Gastrocnemius medialis (tissue), 4 donors: Measurements from ENCODE around the gene SMCO2. TPM values are rescaled to one million over a fixed set of nuclear protein-coding genes. Genes with fewer than 3 reads are reported as not detected.

ENCODE experiments used
- ATAC-seq, 2 donors: fragments of 150-250 bp; one replicate each; pipeline ENCODE4 v1.9.1; 2016
- DNase-seq, 2 donors: peaks; one replicate each; pipeline ENCODE4 v3.0.0-alpha.2; 2019
- H3K27ac ChIP-seq, 4 donors: fragments of 200-600 bp; sonication (generic); 1 replicate in 1 of 4; 2 replicates in 3 of 4; pipeline ENCODE4 v1.5.1; 2016 to 2018; ENCODE audit warnings: mild to moderate bottlenecking in 2 of 4, moderate library complexity in 1 of 4
- H3K27me3 ChIP-seq, 3 donors: fragments of 200-600 bp; sonication (generic) in 2 of 3; 1 replicate in 1 of 3; 2 replicates in 2 of 3; pipeline versions ENCODE4 v1.5.1 to v1.6.0; 2016 to 2019; ENCODE audit warnings: mild to moderate bottlenecking in 1 of 3, moderate library complexity in 1 of 3
- H3K36me3 ChIP-seq, 2 donors: fragments of 200-600 bp; sonication (generic) in 1 of 2; one replicate each; pipeline ENCODE4 v1.5.1; 2017 to 2018
- H3K4me1 ChIP-seq, 2 donors: fragments of 200-600 bp; sonication (generic) in 1 of 2; one replicate each; pipeline ENCODE4 v1.5.1; 2016 to 2017; ENCODE audit warnings: mild to moderate bottlenecking in 2 of 2
- H3K4me3 ChIP-seq, 4 donors: fragments of 200-600 bp; sonication (generic) in 3 of 4; 1 replicate in 1 of 4; 2 replicates in 3 of 4; pipeline ENCODE4 v1.5.1; 2016 to 2019; ENCODE audit warnings: mild to moderate bottlenecking in 2 of 4
- H3K9me3 ChIP-seq, 3 donors: fragments of 200-600 bp; sonication (generic) in 2 of 3; 1 replicate in 1 of 3; 2 replicates in 2 of 3; pipeline ENCODE4 v1.5.1; 2016 to 2019
- POLR2A ChIP-seq, 2 donors: fragments of 450-650 bp; IDR thresholded peaks; one replicate each; pipeline ENCODE4 v1.6.1; 2017; ENCODE audit warnings: antibody characterized with exemption in 2 of 2, mild to moderate bottlenecking in 2 of 2, moderate library complexity in 2 of 2
- in situ Hi-C, 4 donors: fragments of 200-750 bp; cut with MboI; loops; one replicate each; pipeline versions ENCODE4 v1.15.0 to v1.8.0; 2017; ENCODE audit warnings: low sequenced_read_pairs in 4 of 4
- intact Hi-C: fragments of 100-400 bp; cut with DNase I; formaldehyde crosslinking; loops from one replicate; pipeline ENCODE4 v1.15.1; 2023; ENCODE audit warnings: low total_unique reads
- total RNA-seq, 4 donors: library from RNA; depleted of rRNA; stranded (reverse); fragments of >200 nt; gene quantifications; one replicate each; pipeline versions ENCODE4 v1.1.0 to v1.2.3, GENCODE V29; 2016
- TF ChIP-seq, protein P1 (sequence below), 5 experiments: fragments of 450-650 bp in 3 of 5; fragments of 200-600 bp in 2 of 5; sonication (generic) in 2 of 5; IDR thresholded peaks in 4 of 5; conservative IDR thresholded peaks in 1 of 5; 1 replicate in 4 of 5; 2 replicates in 1 of 5; pipeline ENCODE4 v1.5.1; 2016 to 2019; ENCODE audit warnings: antibody characterized with exemption in 5 of 5, mild to moderate bottlenecking in 3 of 5, moderate library complexity in 3 of 5

The SMCO2 gene
- total RNA-seq, 4 donors from 2014 or later: not detected

DNA sequence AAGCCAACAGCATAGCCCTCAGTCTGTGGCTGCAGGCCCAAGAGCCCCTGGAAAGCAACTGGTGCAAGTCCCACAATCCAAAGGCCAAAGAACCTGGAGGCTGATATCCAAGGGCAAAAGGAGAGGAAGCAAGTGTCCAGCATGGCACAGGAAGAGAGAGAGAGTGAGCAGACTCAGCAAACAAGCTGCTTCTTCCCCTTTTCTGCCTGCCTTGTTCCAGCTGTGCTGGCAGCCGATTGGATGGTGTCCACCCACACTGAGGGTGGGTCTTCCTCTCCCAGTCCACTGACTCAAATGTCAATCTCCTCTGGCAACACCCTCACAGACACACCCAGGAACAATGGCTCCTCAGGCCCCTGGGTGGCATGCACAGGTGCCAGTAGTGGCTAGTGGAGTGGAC is 33.5 kb downstream of the SMCO2 start:
- H3K9me3 ChIP-seq: no peaks in the 10 kb centered on the region
- no peak for TF ChIP-seq POLR2A (IDR thresholded peaks at IDR 0.05)
- TF ChIP-seq, protein P1, sequence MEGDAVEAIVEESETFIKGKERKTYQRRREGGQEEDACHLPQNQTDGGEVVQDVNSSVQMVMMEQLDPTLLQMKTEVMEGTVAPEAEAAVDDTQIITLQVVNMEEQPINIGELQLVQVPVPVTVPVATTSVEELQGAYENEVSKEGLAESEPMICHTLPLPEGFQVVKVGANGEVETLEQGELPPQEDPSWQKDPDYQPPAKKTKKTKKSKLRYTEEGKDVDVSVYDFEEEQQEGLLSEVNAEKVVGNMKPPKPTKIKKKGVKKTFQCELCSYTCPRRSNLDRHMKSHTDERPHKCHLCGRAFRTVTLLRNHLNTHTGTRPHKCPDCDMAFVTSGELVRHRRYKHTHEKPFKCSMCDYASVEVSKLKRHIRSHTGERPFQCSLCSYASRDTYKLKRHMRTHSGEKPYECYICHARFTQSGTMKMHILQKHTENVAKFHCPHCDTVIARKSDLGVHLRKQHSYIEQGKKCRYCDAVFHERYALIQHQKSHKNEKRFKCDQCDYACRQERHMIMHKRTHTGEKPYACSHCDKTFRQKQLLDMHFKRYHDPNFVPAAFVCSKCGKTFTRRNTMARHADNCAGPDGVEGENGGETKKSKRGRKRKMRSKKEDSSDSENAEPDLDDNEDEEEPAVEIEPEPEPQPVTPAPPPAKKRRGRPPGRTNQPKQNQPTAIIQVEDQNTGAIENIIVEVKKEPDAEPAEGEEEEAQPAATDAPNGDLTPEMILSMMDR (IDR thresholded peaks at IDR 0.05 in 4 of 5, conservative IDR thresholded peaks at IDR 0.05 in 1 of 5): no peak
- no peaks in the 10 kb centered on the region for H3K4me1 ChIP-seq
- in situ Hi-C loops (no loop called here), intact Hi-C loops (no loop called here)
- no peak overlapping the region for H3K27ac ChIP-seq
- ATAC-seq: no peak
- H3K36me3 ChIP-seq: no peaks in the 10 kb centered on the region
- no peak for DNase-seq
- no peaks in the 10 kb centered on the region for H3K27me3 ChIP-seq
- H3K4me3 ChIP-seq: no peak overlapping the region

DNA sequence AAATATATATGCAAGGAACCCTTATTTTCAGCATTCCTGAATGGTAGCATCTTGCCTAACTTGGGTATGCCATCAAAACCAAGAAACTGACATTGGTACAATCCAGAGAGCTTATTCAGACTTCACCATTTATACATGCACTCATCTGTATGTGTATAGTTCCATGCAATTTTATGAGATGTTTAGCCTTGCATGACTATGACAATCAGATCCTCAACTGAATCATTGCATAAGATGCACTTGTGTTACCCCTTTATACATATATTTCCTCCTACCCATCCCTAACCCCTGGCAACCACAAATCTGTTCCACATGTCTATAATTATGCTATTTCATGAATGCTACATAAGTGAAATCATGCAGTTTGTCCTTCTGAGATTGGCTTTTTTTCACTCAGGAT is 40.4 kb downstream of the SMCO2 start:
- intact Hi-C loops (no loop called here), in situ Hi-C loops (no loop called here)
- Histone ChIP-seq H3K27me3 (no peaks in the 10 kb centered on the region), H3K4me3 (no peak overlapping the region), H3K4me1 (no peaks in the 10 kb centered on the region), H3K9me3 (no peaks in the 10 kb centered on the region), H3K36me3 (no peaks in the 10 kb centered on the region), H3K27ac (no peak overlapping the region)
- DNase-seq (no peak), ATAC-seq (no peak)
- TF ChIP-seq, protein P1 (IDR thresholded peaks at IDR 0.05 in 4 of 5, conservative IDR thresholded peaks at IDR 0.05 in 1 of 5): no peak
- no peak for TF ChIP-seq POLR2A (IDR thresholded peaks at IDR 0.05)

DNA sequence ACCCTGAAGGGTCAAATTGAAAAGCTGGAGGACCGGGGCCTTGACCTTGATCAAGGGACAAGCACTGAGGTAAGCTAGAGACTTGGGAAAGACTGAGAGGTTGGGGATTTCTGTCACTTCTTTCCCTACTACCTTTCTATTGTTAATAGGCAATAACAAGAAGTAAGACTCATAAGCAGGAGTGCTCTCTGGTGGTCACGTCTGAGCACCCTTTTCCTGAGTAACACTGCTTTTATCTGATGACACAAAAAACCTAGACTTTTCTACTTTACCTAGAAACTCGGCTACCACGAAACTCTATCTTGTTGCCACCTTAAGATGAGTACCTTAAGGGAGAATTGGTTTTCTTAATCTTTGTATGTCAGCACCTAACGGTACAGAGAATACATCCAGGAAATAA is 41.9 kb downstream of the SMCO2 start:
- TF ChIP-seq, protein P1 (IDR thresholded peaks at IDR 0.05 in 4 of 5, conservative IDR thresholded peaks at IDR 0.05 in 1 of 5): no peak
- no peak for TF ChIP-seq POLR2A (IDR thresholded peaks at IDR 0.05)
- intact Hi-C loops: no loop called here
- Histone ChIP-seq H3K4me1 (no peaks in the 10 kb centered on the region), H3K4me3 (no peak overlapping the region), H3K36me3 (no peaks in the 10 kb centered on the region), H3K9me3 (no peaks in the 10 kb centered on the region), H3K27ac (no peak overlapping the region), H3K27me3 (no peaks in the 10 kb centered on the region)
- DNase-seq (no peak), ATAC-seq (no peak)
- in situ Hi-C loops: no loop called here

- DNase-seq (no peak), ATAC-seq (no peak)
- H3K4me3 ChIP-seq: no peak overlapping the region
- no peaks in the 10 kb centered on the region for H3K4me1 ChIP-seq
- H3K36me3 ChIP-seq: no peaks in the 10 kb centered on the region
- intact Hi-C loops (no loop called here), in situ Hi-C loops (no loop called here)
- H3K9me3 ChIP-seq: no peaks in the 10 kb centered on the region
- no peak overlapping the region for H3K27ac ChIP-seq
- H3K27me3 ChIP-seq: no peaks in the 10 kb centered on the region
- no peak for TF ChIP-seq POLR2A (IDR thresholded peaks at IDR 0.05)
- TF ChIP-seq, protein P1 (IDR thresholded peaks at IDR 0.05 in 4 of 5, conservative IDR thresholded peaks at IDR 0.05 in 1 of 5): no peak
Measured at GRCh38 chr12:27491226-27491625, 44.7 kb downstream of the SMCO2 start.

GRCh38 chr12:27493260-27493940 is 46.9 kb downstream of the SMCO2 start:
- no peaks in the 10 kb centered on the region for H3K36me3 ChIP-seq
- H3K27me3 ChIP-seq: no peaks in the 10 kb centered on the region
- TF ChIP-seq POLR2A (IDR thresholded peaks at IDR 0.05): no peak
- TF ChIP-seq, protein P1 (IDR thresholded peaks at IDR 0.05 in 4 of 5, conservative IDR thresholded peaks at IDR 0.05 in 1 of 5): no peak
- no peaks in the 10 kb centered on the region for H3K9me3 ChIP-seq
- intact Hi-C loops: no loop called here
- H3K27ac ChIP-seq: no peak overlapping the region
- H3K4me1 ChIP-seq: no peaks in the 10 kb centered on the region
- ATAC-seq (no peak), DNase-seq (no peak)
- no peak overlapping the region for H3K4me3 ChIP-seq
- in situ Hi-C loops: no loop called here
